WERI-Rb-1 (cell line): ENCODE data around the gene TMEM151A.

Experiments
- DNase-seq: peaks from one replicate; pipeline ENCODE4 v3.0.0-alpha.2; 2020
- H3K27ac ChIP-seq: fragments of 250-450 bp; sonication (Bioruptor Pico); 2 replicates; pipeline ENCODE4 v1.5.1; 2020; ENCODE audit warnings: mild to moderate bottlenecking, moderate library complexity
- H3K27me3 ChIP-seq: fragments of 250-450 bp; sonication (Bioruptor Pico); 2 replicates; pipeline ENCODE4 v1.5.1; 2021; ENCODE audit warnings: mild to moderate bottlenecking, low read depth, moderate library complexity; ENCODE audit not compliant: insufficient read depth, severe bottlenecking
- H3K36me3 ChIP-seq: fragments of 250-450 bp; sonication (Bioruptor Pico); 2 replicates; pipeline ENCODE4 v1.5.1; 2020; ENCODE audit warnings: mild to moderate bottlenecking, moderate library complexity
- H3K4me3 ChIP-seq: 2 replicates; pipeline ENCODE4 v1.5.1; 2011; ENCODE audit warnings: low read depth, mild to moderate bottlenecking, control low read depth, low read length
- H3K9me3 ChIP-seq: fragments of 250-450 bp; sonication (Bioruptor Pico); 2 replicates; pipeline ENCODE4 v1.5.1; 2021; ENCODE audit warnings: mild to moderate bottlenecking, moderate library complexity; ENCODE audit not compliant: severe bottlenecking
- CTCF ChIP-seq: IDR thresholded peaks from 2 replicates; pipeline ENCODE4 v1.5.1; 2011; ENCODE audit warnings: low read depth, mild to moderate bottlenecking, control low read depth, inconsistent platforms, low read length

The TMEM151A gene

GRCh38 chr11:66315498-66315885 lies 23.8 kb downstream of the TMEM151A start:
- Histone ChIP-seq H3K27me3 (no peaks in the 10 kb centered on the region), H3K36me3 (no peaks in the 10 kb centered on the region), H3K9me3 (peaks cover 3% of the 10 kb centered on the region), H3K27ac (no peak overlapping the region), H3K4me3 (no peak overlapping the region)
- TF ChIP-seq CTCF = no peak
- DNase-seq = no peak

- Histone ChIP-seq H3K27ac (no peak overlapping the region), H3K4me3 (no peak overlapping the region), H3K36me3 (no peaks in the 10 kb centered on the region), H3K27me3 (no peaks in the 10 kb centered on the region), H3K9me3 (peaks cover 3% of the 10 kb centered on the region)
- DNase-seq = no peak
- no peak for TF ChIP-seq CTCF
These were observed 24.5 kb downstream of the TMEM151A start for GRCh38 chr11:66315921-66316811.

- Histone ChIP-seq H3K27ac (peak within 1 kb of the TSS; percentile 49), H3K4me3 (no peak within 1 kb of the TSS), H3K36me3 (no peaks in the 10 kb centered on the region), H3K9me3 (peaks cover 3% of the 10 kb centered on the region), H3K27me3 (no peaks in the 10 kb centered on the region)
- DNase-seq = no peak
- no peak for TF ChIP-seq CTCF
These were observed 25.2 kb downstream of the TMEM151A start, which contains the start of gene CD248 for GRCh38 chr11:66316849-66317251. Gene CD248 (minus strand): TSS chr11:66317044. CDS start chr11:66317027, 17 bp downstream.

GRCh38 chr11:66317322-66317722 lies 25.6 kb downstream of the TMEM151A start:
- TF ChIP-seq CTCF = no peak
- Histone ChIP-seq H3K4me3 (no peak overlapping the region), H3K27ac (peak overlapping the region; percentile 49), H3K27me3 (no peaks in the 10 kb centered on the region), H3K36me3 (no peaks in the 10 kb centered on the region), H3K9me3 (peaks cover 3% of the 10 kb centered on the region)
- DNase-seq = no peak

GRCh38 chr11:66317723-66318599 lies 26.3 kb downstream of the TMEM151A start:
- H3K9me3 ChIP-seq = peaks cover 3% of the 10 kb centered on the region
- DNase-seq = peak; percentile 57
- no peak for TF ChIP-seq CTCF
- H3K36me3 ChIP-seq = no peaks in the 10 kb centered on the region
- no peak overlapping the region for H3K4me3 ChIP-seq
- peak overlapping the region; percentile 49 for H3K27ac ChIP-seq
- no peaks in the 10 kb centered on the region for H3K27me3 ChIP-seq
